ENCODE measurements around the gene ADCY2. TPM values are rescaled to one million over a fixed set of nuclear protein-coding genes. Genes with fewer than 3 reads are reported as not detected.
A peak's percentile ranks its signal among the peaks of the same experiment; 100 is the strongest.

Gene ADCY2
- total and polyA plus RNA-seq, 2 donors: 0.42 to 1.0 TPM

DNA sequence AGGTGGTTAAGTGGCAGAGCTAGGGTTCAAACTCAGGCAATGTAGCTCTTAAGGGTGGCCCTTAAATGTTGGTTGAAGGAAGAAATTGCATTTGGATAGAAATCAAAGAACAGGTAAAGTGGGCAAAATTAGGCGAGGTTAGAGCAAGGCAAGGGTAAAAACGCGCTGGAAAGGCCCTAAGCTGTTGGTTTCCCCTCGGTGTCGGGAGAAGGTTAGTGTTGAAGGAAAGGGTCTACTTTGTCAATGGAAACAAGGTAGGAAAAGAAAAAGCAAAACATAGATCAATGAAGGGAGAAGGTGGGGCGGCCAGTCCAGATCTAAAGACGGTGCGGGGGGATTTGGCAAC is 472.5 kb downstream of the ADCY2 start:
- peaks cover 3 to 14% of the 10 kb centered on the region in 2 donors for H3K4me1 ChIP-seq (ENCODE audit: control insufficient read depth in 2 of 2, insufficient read depth in 2 of 2, low read length in 2 of 2)
- H3K4me3 ChIP-seq (ENCODE audit: low read length in 2 of 2): peak overlapping the region; percentile 87 to 88
- 0% methylated on average over 8 of the region's 8 CpGs for WGBS
- peak overlapping the region in 1 of 2 donors; percentile 2 for H3K27ac ChIP-seq (ENCODE audit: low read depth in 1 of 2, low read length in 1 of 2)
- H3K9me3 ChIP-seq (ENCODE audit: control insufficient read depth in 2 of 2, insufficient read depth in 1 of 2, low read length in 1 of 2): no peaks in the 10 kb centered on the region
- no peaks in the 10 kb centered on the region for H3K27me3 ChIP-seq (ENCODE audit: control insufficient read depth in 2 of 2, insufficient read depth in 1 of 2, low read length in 1 of 2)
- H3K36me3 ChIP-seq (ENCODE audit: control insufficient read depth in 2 of 2, insufficient read depth in 2 of 2, low read length in 1 of 2): peaks cover 0 to 13% of the 10 kb centered on the region in 2 donors
- no peak for DNase-seq (ENCODE audit: low read depth in 6 of 9, low spot score in 9 of 9)

DNA sequence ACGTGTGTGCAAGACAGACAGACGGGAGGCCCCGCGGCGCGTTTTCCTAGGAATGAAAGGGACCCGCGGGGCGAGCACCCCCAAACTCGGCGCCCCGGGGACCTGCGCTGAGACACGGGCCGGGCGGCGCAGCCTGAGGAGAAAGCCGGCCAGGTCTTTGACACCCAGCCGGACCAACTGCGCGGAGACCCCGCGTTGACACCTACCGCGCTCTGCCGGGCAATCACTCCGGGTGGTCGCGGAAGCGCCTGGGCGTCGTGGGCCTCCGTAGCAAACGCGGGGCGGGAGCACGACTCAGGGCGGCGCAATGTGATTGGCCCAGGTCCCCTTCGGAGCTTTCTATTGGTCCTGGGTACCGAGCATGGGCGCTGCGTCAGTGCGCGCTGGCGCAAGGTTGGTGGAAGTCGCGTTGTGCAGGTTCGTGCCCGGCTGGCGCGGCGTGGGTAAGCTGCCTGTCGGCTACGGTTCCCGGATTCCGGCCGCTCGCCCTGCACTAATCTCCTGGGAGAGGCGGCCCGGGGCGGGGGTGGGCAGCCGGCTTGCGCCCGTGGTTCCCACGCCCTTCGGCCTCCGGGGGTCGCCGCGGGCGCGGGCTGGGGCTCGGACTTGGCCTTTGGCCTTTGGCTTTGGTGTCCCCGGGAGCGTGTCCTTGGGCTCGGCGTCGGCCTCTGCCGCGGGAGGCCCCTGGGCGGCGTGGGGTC is 473.0 kb downstream of the ADCY2 start, which contains the start of the genes FASTKD3 and MTRR:
FASTKD3 (minus strand) TSS at position 259 of the 701 bp plus-strand sequence. CDS start 948 bp downstream, outside the sequence.
MTRR (plus strand) TSS at position 376 of the 701 bp plus-strand sequence. CDS start 1,647 bp downstream, outside the sequence.
- under 1% methylated on average over 83 of the region's 83 CpGs for WGBS

DNA sequence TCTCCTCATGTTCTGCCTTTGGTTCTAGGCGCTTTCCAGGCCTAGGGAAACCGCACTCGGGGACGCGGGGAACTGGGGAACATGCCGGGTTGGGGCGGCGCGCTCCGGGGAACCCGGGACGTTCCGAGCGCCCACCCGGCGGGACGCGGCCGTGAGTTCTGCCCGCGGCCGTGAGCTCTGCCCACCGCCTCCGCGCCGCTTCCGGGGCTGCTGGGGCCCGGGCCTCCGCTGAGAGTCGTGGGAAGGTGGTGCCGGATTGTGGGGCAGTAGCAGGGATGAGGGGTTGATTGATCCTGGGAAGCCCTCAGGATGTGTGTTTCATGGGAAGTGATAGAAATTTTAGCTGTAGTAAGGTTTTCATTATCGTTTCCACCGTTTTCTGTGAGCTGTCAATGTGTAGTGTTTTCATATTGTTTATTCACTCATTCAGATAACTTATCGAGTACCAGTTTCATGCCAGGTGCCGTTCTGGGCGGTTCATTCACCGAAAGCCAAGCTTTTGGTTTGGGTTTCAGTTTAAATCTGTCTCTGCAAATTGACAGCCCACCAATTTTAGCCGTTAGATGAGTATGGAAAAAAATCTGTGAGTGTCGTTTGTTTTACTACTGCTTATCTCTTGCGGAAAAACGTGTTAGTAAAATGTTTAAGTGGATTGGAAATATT is 473.7 kb downstream of the ADCY2 start:
- Histone ChIP-seq H3K27ac (ENCODE audit: low read depth in 1 of 2, low read length in 1 of 2) (peak overlapping the region; percentile 24 to 74), H3K36me3 (ENCODE audit: control insufficient read depth in 2 of 2, insufficient read depth in 2 of 2, low read length in 1 of 2) (peaks cover 0 to 18% of the 10 kb centered on the region in 2 donors), H3K4me3 (ENCODE audit: low read length in 2 of 2) (peak overlapping the region; percentile 87 to 88), H3K27me3 (ENCODE audit: control insufficient read depth in 2 of 2, insufficient read depth in 1 of 2, low read length in 1 of 2) (no peaks in the 10 kb centered on the region), H3K9me3 (ENCODE audit: control insufficient read depth in 2 of 2, insufficient read depth in 1 of 2, low read length in 1 of 2) (no peaks in the 10 kb centered on the region), H3K4me1 (ENCODE audit: control insufficient read depth in 2 of 2, insufficient read depth in 2 of 2, low read length in 2 of 2) (peaks cover 3 to 14% of the 10 kb centered on the region in 2 donors)
- peak in 2 of 9 donors; percentile 23 to 35 for DNase-seq (ENCODE audit: low read depth in 6 of 9, low spot score in 9 of 9)
- 2% methylated on average over 41 of the region's 41 CpGs for WGBS

More for the DNA sequence above, 473.0 kb downstream of the ADCY2 start, which contains the start of the genes FASTKD3 and MTRR:
- H3K27me3 ChIP-seq (ENCODE audit: control insufficient read depth in 2 of 2, insufficient read depth in 1 of 2, low read length in 1 of 2): no peaks in the 10 kb centered on the region
- peaks cover 0 to 15% of the 10 kb centered on the region in 2 donors for H3K36me3 ChIP-seq (ENCODE audit: control insufficient read depth in 2 of 2, insufficient read depth in 2 of 2, low read length in 1 of 2)
- H3K4me1 ChIP-seq (ENCODE audit: control insufficient read depth in 2 of 2, insufficient read depth in 2 of 2, low read length in 2 of 2): peaks cover 3 to 14% of the 10 kb centered on the region in 2 donors
- H3K4me3 ChIP-seq (ENCODE audit: low read length in 2 of 2): peak within 1 kb of the TSS; percentile 87 to 88
- peak within 1 kb of the TSS; percentile 24 to 74 for H3K27ac ChIP-seq (ENCODE audit: low read depth in 1 of 2, low read length in 1 of 2)
- no peaks in the 10 kb centered on the region for H3K9me3 ChIP-seq (ENCODE audit: control insufficient read depth in 2 of 2, insufficient read depth in 1 of 2, low read length in 1 of 2)
- DNase-seq (ENCODE audit: low read depth in 6 of 9, low spot score in 9 of 9): peak; percentile 77 to 96 (median 91)

DNA sequence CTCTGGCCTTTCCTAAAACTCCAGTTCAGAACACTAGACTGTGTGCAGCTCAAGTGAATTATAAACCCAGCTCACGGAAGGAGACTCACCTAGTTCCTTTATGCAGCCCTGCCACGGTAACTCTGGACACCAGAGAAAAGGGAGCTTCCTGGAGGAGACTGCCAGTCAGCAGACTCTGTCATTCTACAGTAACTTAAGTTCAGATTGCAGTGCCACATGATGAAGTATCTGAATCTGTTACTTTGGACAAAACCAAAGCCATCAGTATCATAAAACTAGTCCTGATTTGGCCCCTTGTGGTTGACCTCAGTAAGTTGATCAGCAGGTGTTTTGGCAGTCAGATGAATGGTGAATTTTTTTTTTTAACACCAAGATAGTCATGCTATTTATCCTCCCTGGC is 475.7 kb downstream of the ADCY2 start:
- Histone ChIP-seq H3K27ac (ENCODE audit: low read depth in 1 of 2, low read length in 1 of 2) (no peak overlapping the region), H3K4me1 (ENCODE audit: control insufficient read depth in 2 of 2, insufficient read depth in 2 of 2, low read length in 2 of 2) (peaks cover 3 to 14% of the 10 kb centered on the region in 2 donors), H3K4me3 (ENCODE audit: low read length in 2 of 2) (no peak overlapping the region), H3K9me3 (ENCODE audit: control insufficient read depth in 2 of 2, insufficient read depth in 1 of 2, low read length in 1 of 2) (no peaks in the 10 kb centered on the region), H3K27me3 (ENCODE audit: control insufficient read depth in 2 of 2, insufficient read depth in 1 of 2, low read length in 1 of 2) (no peaks in the 10 kb centered on the region), H3K36me3 (ENCODE audit: control insufficient read depth in 2 of 2, insufficient read depth in 2 of 2, low read length in 1 of 2) (peaks cover 6 to 31% of the 10 kb centered on the region in 2 donors)
- DNase-seq (ENCODE audit: low read depth in 6 of 9, low spot score in 9 of 9): no peak
- 97% methylated on average over 2 of the region's 2 CpGs for WGBS

DNA sequence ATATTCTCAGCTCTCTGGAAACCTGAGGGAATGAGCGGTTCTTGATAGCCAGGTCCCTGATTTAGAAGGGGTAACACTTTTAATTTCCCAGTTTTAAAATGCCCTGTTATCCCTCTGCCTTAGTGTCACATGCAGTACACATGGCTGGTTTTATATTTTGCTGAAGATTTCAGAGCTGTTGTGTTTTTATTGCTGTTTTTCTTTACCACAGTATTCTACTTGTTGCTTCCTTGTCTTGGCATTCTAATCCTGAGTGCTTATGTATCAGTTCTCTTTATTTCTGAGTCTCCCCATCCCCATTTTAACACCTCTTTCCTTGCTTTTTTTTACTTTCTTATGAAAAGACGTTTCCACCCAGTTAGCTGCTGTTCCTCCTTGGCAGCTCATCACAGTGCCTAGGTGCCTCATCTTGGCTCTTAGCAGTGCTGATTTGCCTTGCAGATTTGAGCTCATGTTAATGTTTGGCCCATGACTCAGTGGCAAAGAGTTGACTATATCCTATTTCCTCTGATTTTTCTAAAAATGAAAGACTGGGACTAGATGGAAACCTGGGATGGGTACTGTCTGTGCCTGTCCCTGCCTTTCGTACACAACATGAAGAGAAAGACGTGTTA is 476.7 kb downstream of the ADCY2 start:
- Histone ChIP-seq H3K4me3 (ENCODE audit: low read length in 2 of 2) (no peak overlapping the region), H3K36me3 (ENCODE audit: control insufficient read depth in 2 of 2, insufficient read depth in 2 of 2, low read length in 1 of 2) (peaks cover 9 to 37% of the 10 kb centered on the region in 2 donors), H3K4me1 (ENCODE audit: control insufficient read depth in 2 of 2, insufficient read depth in 2 of 2, low read length in 2 of 2) (peaks cover 3 to 10% of the 10 kb centered on the region in 2 donors), H3K27me3 (ENCODE audit: control insufficient read depth in 2 of 2, insufficient read depth in 1 of 2, low read length in 1 of 2) (no peaks in the 10 kb centered on the region), H3K27ac (ENCODE audit: low read depth in 1 of 2, low read length in 1 of 2) (no peak overlapping the region), H3K9me3 (ENCODE audit: control insufficient read depth in 2 of 2, insufficient read depth in 1 of 2, low read length in 1 of 2) (no peaks in the 10 kb centered on the region)
- 96% methylated on average over 4 of the region's 4 CpGs for WGBS
- DNase-seq (ENCODE audit: low read depth in 6 of 9, low spot score in 9 of 9): no peak

DNA sequence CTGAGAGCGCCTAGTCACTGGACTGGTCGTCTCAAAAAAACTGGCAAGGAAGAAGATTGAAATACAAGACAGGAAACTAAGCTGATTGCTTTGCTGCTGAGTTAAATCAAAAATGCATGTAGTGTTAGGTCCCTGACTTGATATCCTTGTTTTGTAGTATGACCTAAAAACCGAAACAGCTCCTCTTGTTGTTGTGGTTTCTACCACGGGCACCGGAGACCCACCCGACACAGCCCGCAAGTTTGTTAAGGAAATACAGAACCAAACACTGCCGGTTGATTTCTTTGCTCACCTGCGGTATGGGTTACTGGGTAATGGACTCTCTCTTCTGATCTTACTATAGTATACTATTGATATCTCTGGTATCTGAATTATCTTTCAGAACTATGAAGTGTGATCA is 477.3 kb downstream of the ADCY2 start:
- DNase-seq (ENCODE audit: low read depth in 6 of 9, low spot score in 9 of 9): no peak
- Histone ChIP-seq H3K4me3 (ENCODE audit: low read length in 2 of 2) (no peak overlapping the region), H3K9me3 (ENCODE audit: control insufficient read depth in 2 of 2, insufficient read depth in 1 of 2, low read length in 1 of 2) (no peaks in the 10 kb centered on the region), H3K27ac (ENCODE audit: low read depth in 1 of 2, low read length in 1 of 2) (no peak overlapping the region), H3K36me3 (ENCODE audit: control insufficient read depth in 2 of 2, insufficient read depth in 2 of 2, low read length in 1 of 2) (peaks cover 15 to 43% of the 10 kb centered on the region in 2 donors), H3K27me3 (ENCODE audit: control insufficient read depth in 2 of 2, insufficient read depth in 1 of 2, low read length in 1 of 2) (no peaks in the 10 kb centered on the region), H3K4me1 (ENCODE audit: control insufficient read depth in 2 of 2, insufficient read depth in 2 of 2, low read length in 2 of 2) (peaks cover 3 to 8% of the 10 kb centered on the region in 2 donors)
- WGBS: 89% methylated on average over 9 of the region's 9 CpGs

DNA sequence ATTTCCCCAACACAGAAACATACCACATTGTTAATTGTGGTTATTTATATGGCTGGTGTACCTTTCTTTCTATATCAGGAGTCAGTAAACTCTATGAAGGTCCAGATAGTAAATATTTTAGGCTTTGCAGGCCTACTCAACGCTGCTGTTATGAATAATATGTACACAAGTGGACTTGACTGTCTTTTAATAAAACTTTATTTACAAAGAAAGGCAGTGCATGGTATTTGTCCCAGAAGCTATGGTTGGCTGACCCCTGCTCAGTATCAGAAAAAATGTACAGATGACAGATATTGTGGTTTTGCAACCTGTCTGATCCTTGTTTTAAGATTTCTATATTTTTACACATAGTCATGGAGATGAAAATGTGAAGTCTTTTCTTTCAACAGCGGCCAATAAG is 478.7 kb downstream of the ADCY2 start:
- Histone ChIP-seq H3K9me3 (ENCODE audit: control insufficient read depth in 2 of 2, insufficient read depth in 1 of 2, low read length in 1 of 2) (no peaks in the 10 kb centered on the region), H3K27ac (ENCODE audit: low read depth in 1 of 2, low read length in 1 of 2) (no peak overlapping the region), H3K36me3 (ENCODE audit: control insufficient read depth in 2 of 2, insufficient read depth in 2 of 2, low read length in 1 of 2) (peaks cover 20 to 50% of the 10 kb centered on the region in 2 donors), H3K4me3 (ENCODE audit: low read length in 2 of 2) (no peak overlapping the region), H3K4me1 (ENCODE audit: control insufficient read depth in 2 of 2, insufficient read depth in 2 of 2, low read length in 2 of 2) (peaks cover 2 to 6% of the 10 kb centered on the region in 2 donors), H3K27me3 (ENCODE audit: control insufficient read depth in 2 of 2, insufficient read depth in 1 of 2, low read length in 1 of 2) (no peaks in the 10 kb centered on the region)
- no peak for DNase-seq (ENCODE audit: low read depth in 6 of 9, low spot score in 9 of 9)
- over 99% methylated on average over 2 of the region's 2 CpGs for WGBS

DNA sequence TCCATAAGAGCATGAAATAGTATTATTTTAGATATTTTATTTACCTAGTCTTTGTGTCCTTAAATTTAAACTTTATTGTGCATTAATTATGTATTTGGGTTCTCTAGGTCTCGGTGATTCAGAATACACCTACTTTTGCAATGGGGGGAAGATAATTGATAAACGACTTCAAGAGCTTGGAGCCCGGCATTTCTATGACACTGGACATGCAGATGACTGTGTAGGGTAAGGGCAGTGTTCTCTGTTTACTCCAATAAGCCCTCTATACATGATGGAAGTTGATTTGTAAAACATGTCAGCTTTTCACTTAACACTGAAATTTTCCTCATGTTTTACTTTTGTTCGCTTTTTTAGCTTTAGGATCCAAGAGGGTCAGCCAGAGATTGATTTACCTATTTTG is 479.2 kb downstream of the ADCY2 start:
- no peak overlapping the region for H3K4me3 ChIP-seq (ENCODE audit: low read length in 2 of 2)
- no peak overlapping the region for H3K27ac ChIP-seq (ENCODE audit: low read depth in 1 of 2, low read length in 1 of 2)
- peaks cover 0 to 3% of the 10 kb centered on the region in 2 donors for H3K4me1 ChIP-seq (ENCODE audit: control insufficient read depth in 2 of 2, insufficient read depth in 2 of 2, low read length in 2 of 2)
- H3K36me3 ChIP-seq (ENCODE audit: control insufficient read depth in 2 of 2, insufficient read depth in 2 of 2, low read length in 1 of 2): peaks cover 20 to 54% of the 10 kb centered on the region in 2 donors
- no peaks in the 10 kb centered on the region for H3K27me3 ChIP-seq (ENCODE audit: control insufficient read depth in 2 of 2, insufficient read depth in 1 of 2, low read length in 1 of 2)
- 98% methylated on average over 4 of the region's 4 CpGs for WGBS
- no peaks in the 10 kb centered on the region for H3K9me3 ChIP-seq (ENCODE audit: control insufficient read depth in 2 of 2, insufficient read depth in 1 of 2, low read length in 1 of 2)
- DNase-seq (ENCODE audit: low read depth in 6 of 9, low spot score in 9 of 9): no peak

DNA sequence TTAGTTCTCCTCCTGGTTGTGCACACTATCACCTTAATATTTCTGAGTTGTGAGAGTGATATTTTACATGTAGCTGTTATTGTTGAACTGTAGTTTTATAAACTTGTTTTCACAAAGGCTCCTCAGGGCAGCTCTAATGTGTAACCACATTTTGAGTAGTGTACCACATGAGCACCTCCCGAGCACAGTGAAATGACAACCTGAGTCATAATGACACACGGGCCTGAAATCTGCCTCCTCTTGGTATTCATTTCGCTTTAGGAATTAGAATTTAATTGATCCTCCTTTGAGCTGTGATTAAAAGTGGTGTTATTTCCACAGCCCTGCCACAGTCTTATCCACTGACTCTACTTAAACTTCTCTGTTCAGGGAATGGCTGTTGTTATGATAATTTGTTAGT is 480.9 kb downstream of the ADCY2 start:
- Histone ChIP-seq H3K9me3 (ENCODE audit: control insufficient read depth in 2 of 2, insufficient read depth in 1 of 2, low read length in 1 of 2) (no peaks in the 10 kb centered on the region), H3K27me3 (ENCODE audit: control insufficient read depth in 2 of 2, insufficient read depth in 1 of 2, low read length in 1 of 2) (no peaks in the 10 kb centered on the region), H3K4me3 (ENCODE audit: low read length in 2 of 2) (no peak overlapping the region), H3K36me3 (ENCODE audit: control insufficient read depth in 2 of 2, insufficient read depth in 2 of 2, low read length in 1 of 2) (peaks cover 28 to 59% of the 10 kb centered on the region in 2 donors), H3K4me1 (ENCODE audit: control insufficient read depth in 2 of 2, insufficient read depth in 2 of 2, low read length in 2 of 2) (no peaks in the 10 kb centered on the region), H3K27ac (ENCODE audit: low read depth in 1 of 2, low read length in 1 of 2) (no peak overlapping the region)
- 96% methylated on average over 3 of the region's 3 CpGs for WGBS
- no peak for DNase-seq (ENCODE audit: low read depth in 6 of 9, low spot score in 9 of 9)

Measured in thymus (tissue), 11 donors.